ENCODE measurements around the gene RAP1GDS1.
"Not testable (repeated sequence)": the region's sequence is repeated elsewhere in the genome, so short reads cannot be mapped to it uniquely, and the experiment has no call there.

RAP1GDS1 gene

GRCh38 chr4:98452091-98452490, 190.9 kb downstream of the RAP1GDS1 start:
- Mint-ChIP-seq H3K27ac (no peak overlapping the region), H3K9me3 (peaks cover 10% of the 10 kb centered on the region), H3K27me3 (ENCODE audit: low read depth) (no peaks in the 10 kb centered on the region), H3K4me1 (peaks cover 11% of the 10 kb centered on the region), H3K36me3 (ENCODE audit: low read depth) (no peaks in the 10 kb centered on the region), H3K4me3 (no peak overlapping the region)
- no peak for TF ChIP-seq CTCF (IDR thresholded peaks at IDR 0.05; ENCODE audit: unreplicated experiment in 3 of 3)

- not testable (repeated sequence) for H3K4me1 Mint-ChIP-seq; H3K27ac Mint-ChIP-seq; H3K4me3 Mint-ChIP-seq; H3K36me3 Mint-ChIP-seq (ENCODE audit: low read depth); H3K27me3 Mint-ChIP-seq (ENCODE audit: low read depth)
- peaks cover 12% of the 10 kb centered on the region for H3K9me3 Mint-ChIP-seq
Measured at GRCh38 chr4:98457422-98457821, 196.2 kb downstream of the RAP1GDS1 start.

GRCh38 chr4:98461121-98461865, 200.1 kb downstream of the RAP1GDS1 start:
- H3K4me1 Mint-ChIP-seq; H3K27me3 Mint-ChIP-seq (ENCODE audit: low read depth); H3K9me3 Mint-ChIP-seq; H3K27ac Mint-ChIP-seq; H3K4me3 Mint-ChIP-seq; H3K36me3 Mint-ChIP-seq (ENCODE audit: low read depth): not testable (repeated sequence)

GRCh38 chr4:98462487-98462886, 201.3 kb downstream of the RAP1GDS1 start:
- H3K9me3 Mint-ChIP-seq = peaks cover 2% of the 10 kb centered on the region
- H3K36me3 Mint-ChIP-seq (ENCODE audit: low read depth) = no peaks in the 10 kb centered on the region
- no peak overlapping the region for H3K27ac Mint-ChIP-seq
- H3K27me3 Mint-ChIP-seq (ENCODE audit: low read depth) = peaks cover 3% of the 10 kb centered on the region
- H3K4me3 Mint-ChIP-seq = no peak overlapping the region
- no peak for TF ChIP-seq CTCF (IDR thresholded peaks at IDR 0.05; ENCODE audit: unreplicated experiment in 3 of 3)
- H3K4me1 Mint-ChIP-seq = peaks cover 2% of the 10 kb centered on the region

GRCh38 chr4:98466868-98467599, 205.8 kb downstream of the RAP1GDS1 start:
- peak overlapping the region; percentile 78 to 81 (median 78) for H3K4me3 Mint-ChIP-seq
- H3K36me3 Mint-ChIP-seq (ENCODE audit: low read depth) = peaks cover 16% of the 10 kb centered on the region
- no peaks in the 10 kb centered on the region for H3K9me3 Mint-ChIP-seq
- TF ChIP-seq CTCF (IDR thresholded peaks at IDR 0.05; ENCODE audit: unreplicated experiment in 3 of 3) = no peak
- no peaks in the 10 kb centered on the region for H3K27me3 Mint-ChIP-seq (ENCODE audit: low read depth)
- H3K27ac Mint-ChIP-seq = peak overlapping the region; percentile 79 to 92 (median 79)
- H3K4me1 Mint-ChIP-seq = peaks cover 24% of the 10 kb centered on the region

GRCh38 chr4:98467627-98468072, 206.5 kb downstream of the RAP1GDS1 start:
- H3K9me3 Mint-ChIP-seq = no peaks in the 10 kb centered on the region
- H3K27me3 Mint-ChIP-seq (ENCODE audit: low read depth) = no peaks in the 10 kb centered on the region
- peaks cover 24% of the 10 kb centered on the region for H3K4me1 Mint-ChIP-seq
- TF ChIP-seq CTCF (IDR thresholded peaks at IDR 0.05; ENCODE audit: unreplicated experiment in 3 of 3) = peak; percentile 79 to 84 (median 83)
- peaks cover 22% of the 10 kb centered on the region for H3K36me3 Mint-ChIP-seq (ENCODE audit: low read depth)
- peak overlapping the region; percentile 78 to 81 (median 78) for H3K4me3 Mint-ChIP-seq
- H3K27ac Mint-ChIP-seq = peak overlapping the region; percentile 79 to 92 (median 79)
